Effector CD4-positive, alpha-beta T cell (primary cell): ENCODE measurements around the gene IQSEC3.

Source experiments
- DNase-seq: peaks from one replicate; pipeline ENCODE4 v3.0.0-alpha.2; 2020

Gene IQSEC3

DNA sequence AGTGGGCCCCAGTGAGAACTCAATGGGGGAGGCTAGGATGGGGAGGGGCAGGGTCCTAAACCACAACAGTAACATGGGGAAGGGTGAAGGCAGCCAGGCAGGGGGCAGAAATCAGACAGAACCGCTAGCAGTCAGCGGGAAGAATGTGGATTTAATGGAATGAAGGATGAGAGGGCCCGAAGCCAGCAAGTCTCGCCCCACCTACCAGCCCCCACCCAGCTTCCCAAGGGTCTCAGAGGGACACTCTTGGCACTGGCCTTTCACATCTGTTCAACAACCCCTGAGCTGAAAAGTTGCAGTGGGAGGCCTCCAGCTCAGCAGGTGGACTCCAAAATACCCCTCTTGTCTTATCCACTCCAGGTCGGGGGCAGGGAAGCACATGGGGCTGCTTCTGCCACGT, 153.9 kb downstream of the IQSEC3 start:
- no peak for DNase-seq

DNA sequence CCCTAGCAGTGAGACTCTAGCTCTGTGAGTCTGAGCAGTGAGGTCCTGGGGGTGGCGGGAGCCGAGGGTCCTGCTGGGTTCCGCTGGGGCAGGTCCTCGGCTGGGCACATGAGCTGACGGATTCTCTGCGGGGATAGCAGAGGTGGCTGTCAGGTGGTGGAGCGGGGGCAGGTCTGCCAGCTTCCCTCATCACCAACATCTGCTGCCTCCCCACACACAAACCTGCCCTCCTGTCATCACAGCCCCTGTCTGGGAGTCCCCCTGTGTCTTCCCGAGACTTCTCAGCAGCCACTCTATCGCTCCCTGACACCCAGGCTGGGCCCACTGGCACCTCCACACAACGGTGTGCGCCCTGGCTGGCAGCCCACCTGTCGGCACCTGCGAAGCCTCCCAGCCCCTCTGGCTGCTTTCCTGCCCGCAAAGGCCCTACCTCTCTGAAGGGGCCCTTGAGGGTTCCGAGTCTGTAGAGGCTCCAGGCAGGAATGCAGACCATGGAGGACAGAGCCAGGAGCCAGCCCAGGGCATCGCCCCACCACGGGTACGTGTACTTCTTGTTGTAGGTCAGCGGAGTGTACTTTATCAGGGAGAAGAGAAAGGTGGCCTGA, 154.5 kb downstream of the IQSEC3 start:
- DNase-seq = no peak

DNA sequence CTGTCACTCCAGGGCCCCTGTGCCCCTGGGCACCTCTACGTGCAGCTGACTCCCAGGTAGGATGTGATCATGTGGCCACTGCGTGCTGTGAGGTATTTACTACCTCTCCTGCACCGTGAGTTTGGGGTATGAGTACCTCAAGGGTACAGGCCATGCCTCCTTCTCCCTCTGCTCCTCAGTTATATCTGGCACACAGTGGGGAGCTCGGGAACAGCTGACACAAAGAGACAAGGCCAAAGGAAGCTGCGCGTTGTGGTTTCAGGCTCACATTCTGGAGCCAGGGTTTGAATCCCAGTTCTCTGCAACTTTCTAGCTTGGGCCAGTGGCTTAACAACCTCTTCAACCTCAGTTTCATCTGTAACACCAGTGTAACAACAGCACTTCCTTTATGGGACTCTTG, 155.2 kb downstream of the IQSEC3 start:
- DNase-seq = no peak

DNA sequence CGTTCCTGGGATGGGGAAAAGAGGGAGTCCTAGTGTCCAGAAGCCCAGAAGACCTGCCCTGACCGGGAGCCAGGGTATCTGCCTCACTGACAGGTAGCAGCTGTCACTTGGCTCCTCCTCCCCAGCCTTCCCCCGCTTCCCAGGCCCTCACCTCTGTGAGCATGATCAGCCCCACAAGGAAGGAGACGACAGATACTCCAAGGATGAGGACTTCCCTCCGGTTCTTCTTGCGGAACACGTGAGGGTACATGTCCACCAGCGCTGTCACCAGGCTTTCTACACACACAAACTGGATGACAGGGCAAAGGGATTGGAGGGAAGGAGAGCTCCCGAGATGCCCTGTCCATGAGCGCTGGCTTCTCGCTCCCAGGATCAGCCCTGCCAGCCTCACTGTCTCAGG, 157.3 kb downstream of the IQSEC3 start:
- DNase-seq = no peak

DNA sequence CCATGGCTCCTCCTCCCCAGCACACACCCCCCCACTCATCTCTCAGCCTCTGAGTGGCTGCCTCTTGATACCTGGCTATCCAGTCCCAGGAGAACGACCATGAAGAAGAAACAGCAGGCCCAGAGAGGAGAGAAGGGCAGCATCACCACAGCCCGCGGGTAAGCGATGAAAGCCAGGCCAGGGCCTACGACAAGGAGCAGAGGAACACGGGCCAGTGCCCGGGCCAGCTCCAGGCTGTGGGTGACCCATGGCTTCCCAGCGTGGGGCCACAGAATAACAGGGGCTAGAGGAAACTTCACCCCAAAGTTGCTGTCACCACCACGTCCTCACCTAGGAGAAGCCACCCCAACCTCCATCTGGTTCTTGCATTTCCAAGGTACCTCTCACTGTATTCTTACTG, 157.8 kb downstream of the IQSEC3 start:
- DNase-seq = no peak

DNA sequence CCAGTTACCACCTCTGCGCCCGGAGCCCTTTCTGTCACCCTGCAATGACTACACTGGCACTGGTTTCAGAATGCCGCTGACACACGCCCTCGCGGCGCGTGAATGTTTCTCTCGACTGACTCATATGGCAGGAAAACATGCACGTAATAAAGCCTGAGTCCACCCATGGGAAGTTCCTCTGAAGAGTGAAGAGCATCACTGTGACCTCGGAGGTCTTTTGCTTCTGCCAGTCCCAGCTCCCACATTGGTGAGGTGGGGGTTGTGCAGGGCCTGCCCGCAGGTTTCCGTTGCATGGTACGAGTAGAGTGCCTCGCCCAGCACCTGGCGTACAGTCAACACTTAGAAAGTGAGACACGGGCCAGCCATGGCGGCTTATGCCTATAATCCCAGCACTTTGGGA, 158.4 kb downstream of the IQSEC3 start:
- DNase-seq = no peak

DNA sequence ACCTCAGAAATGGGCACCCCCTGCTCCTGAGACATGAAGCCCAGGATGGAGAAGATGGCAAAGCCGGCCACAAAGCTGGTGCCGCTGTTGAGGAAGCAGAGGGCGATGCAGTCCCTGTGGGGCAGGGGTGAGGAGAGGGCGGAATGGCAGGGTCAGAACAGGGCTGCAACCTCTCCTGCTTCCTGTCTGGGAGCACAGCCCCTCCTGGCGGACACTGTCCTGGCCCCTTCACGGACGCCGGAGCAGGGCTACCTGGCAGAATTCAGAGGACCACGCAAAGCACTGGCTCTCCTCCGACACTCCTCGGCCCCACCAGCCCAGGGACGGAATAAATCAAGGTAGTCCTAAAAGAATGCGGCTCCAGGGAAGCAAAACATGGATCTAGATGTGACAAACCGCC, 159.8 kb downstream of the IQSEC3 start:
- DNase-seq = no peak

DNA sequence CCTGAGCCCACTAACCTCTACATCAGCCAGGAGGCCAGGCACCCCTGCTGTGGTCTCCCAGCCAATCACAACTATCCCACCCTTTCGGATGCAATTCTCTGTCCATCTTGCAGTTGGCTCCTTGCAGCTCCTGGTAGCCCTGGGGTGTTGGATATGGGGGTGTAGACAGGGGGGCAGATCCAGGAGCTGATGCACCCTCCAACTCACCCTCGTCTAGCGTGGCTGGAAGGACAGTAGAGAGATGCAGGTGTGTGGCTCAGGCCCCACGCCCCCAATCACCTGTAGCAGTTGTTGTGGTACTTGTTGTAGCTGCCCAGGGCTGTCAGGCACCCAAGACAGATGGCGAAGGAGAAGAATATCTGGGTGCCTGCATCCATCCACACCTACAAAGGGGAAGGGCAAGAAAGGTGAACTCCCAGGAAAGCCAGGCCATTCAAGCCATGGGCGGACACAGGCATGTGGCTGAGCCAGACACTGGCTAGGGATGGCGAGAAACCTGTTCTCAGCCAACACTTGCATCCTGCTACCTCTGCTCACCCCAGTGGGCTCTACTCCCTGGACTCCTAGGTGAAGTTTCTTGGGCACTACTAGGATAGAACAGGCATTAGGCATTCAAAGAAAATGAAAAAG, 160.8 kb downstream of the IQSEC3 start:
- DNase-seq = no peak
